Fibroblast of villous mesenchyme (primary cell): ENCODE measurements around the gene SNRPN. TPM values are rescaled to one million over a fixed set of nuclear protein-coding genes. Genes with fewer than 3 reads are reported as not detected.

ENCODE experiments used
- DNase-seq: peaks from one replicate; pipeline ENCODE4 v3.0.0-alpha.2; 2010; ENCODE audit warnings: low read depth
- H3K4me3 ChIP-seq: 2 replicates; pipeline ENCODE4 v1.5.1; 2011; ENCODE audit warnings: low read depth, mild to moderate bottlenecking, low read length
- CTCF ChIP-seq: IDR thresholded peaks from 2 replicates; pipeline ENCODE4 v1.5.1; 2012; ENCODE audit warnings: low read depth, mild to moderate bottlenecking, low read length; ENCODE audit not compliant: insufficient read depth
- total RNA-seq: library from RNA; depleted of rRNA; stranded (reverse); fragments of >200 nt; gene quantifications from 2 replicates; pipeline ENCODE4 v1.2.3, GENCODE V29; 2012

The SNRPN gene
- total RNA-seq, 1 donor, result 109 TPM

- peak overlapping the region; percentile 81 for H3K4me3 ChIP-seq
- no peak for TF ChIP-seq CTCF
- DNase-seq, result peak; percentile 74
Measured at GRCh38 chr15:24956111-24956838, 1.5 kb downstream of the SNRPN start.

DNA sequence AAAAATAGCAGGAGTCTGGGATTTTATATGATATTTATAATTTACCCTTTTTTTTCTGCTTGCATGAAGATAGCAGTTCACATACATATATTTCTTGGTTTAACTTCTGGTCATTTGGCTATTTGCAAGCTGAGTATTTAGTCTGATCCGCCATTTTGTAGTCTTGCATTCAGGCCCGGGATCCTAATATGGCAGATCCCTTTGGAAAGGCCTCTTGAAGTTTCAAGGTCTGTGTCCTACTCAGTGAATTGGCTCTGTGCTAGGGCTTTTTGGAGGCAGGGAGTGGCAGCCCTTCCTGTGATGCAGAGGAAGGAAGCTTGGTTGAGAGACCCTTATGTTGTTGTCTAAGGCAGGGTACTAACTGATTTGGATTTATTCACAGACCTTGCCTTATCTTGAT is 2.9 kb downstream of the SNRPN start:
- no peak for DNase-seq
- no peak for TF ChIP-seq CTCF
- no peak overlapping the region for H3K4me3 ChIP-seq

DNA sequence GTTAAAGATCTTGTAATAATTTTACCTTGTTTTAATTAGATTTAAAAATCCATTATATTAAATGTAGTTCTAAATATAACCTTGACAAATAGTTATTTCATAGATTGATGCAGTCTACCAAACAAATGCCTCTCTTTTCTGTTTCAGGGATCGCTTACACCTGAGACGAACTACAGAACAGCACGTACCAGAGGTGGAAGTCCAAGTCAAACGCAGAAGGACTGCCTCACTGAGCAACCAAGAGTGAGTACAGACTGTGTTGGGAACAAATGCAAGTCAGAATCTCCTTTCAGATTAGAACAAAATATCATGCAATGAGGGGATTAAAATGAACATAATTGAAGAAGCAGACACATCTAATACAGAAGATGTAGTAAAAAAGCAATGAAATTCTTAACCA is 7.2 kb downstream of the SNRPN start:
- no peak for DNase-seq
- no peak overlapping the region for H3K4me3 ChIP-seq
- TF ChIP-seq CTCF, result no peak

DNA sequence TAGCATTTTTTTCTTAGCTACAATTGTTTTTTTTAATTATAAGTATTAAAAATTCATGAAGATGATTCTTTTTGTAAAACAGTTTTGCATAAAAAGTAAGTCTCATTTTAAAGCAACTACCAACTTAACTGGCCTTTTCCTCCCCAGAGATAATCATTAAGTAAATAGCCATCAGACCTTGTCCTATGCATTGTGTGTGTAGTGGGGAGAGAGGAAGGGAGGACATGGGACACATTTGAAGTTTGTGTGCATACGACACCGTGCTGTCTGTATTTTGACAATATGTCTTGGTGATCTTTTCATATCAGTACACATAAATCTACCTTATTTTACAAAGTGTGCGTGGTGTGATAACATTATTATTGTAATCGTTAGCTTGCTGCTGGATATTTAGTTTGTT is 8.1 kb downstream of the SNRPN start:
- no peak for TF ChIP-seq CTCF
- no peak overlapping the region for H3K4me3 ChIP-seq
- DNase-seq, result no peak

GRCh38 chr15:24966364-24967103 is 11.7 kb downstream of the SNRPN start:
- no peak overlapping the region for H3K4me3 ChIP-seq
- no peak for DNase-seq
- TF ChIP-seq CTCF, result no peak

DNA sequence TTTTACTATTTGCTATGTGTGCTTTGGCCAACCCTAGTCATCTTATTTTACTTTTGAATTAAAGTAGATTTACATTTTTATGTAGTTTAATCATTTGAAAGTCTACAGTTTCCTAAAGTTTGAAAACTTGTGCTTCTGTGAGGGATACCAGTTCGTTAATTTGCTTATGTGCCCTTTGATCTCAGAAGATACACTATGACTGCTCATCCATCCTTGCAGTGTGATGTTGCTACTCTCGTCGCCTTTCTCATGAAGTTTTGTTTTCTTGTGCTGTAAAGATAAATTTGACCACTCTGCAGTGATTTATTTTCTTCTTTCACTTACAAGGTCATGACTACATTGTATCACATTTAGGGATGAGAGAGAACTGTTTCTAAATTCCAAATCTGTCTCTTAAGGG is 16.3 kb downstream of the SNRPN start:
- no peak for DNase-seq
- no peak overlapping the region for H3K4me3 ChIP-seq
- no peak for TF ChIP-seq CTCF
